GM20000 (cell line): ENCODE measurements around the gene GJB3.

Experiments used
- DNase-seq: peaks from one replicate; pipeline ENCODE4 v3.0.0; 2012; ENCODE audit warnings: low spot score
- TF ChIP-seq, protein P1 (sequence below): IDR thresholded peaks from 2 replicates; pipeline ENCODE4 v1.5.1; 2012; ENCODE audit warnings: mild to moderate bottlenecking, control low read depth; ENCODE audit errors: extremely low read depth, missing control alignments

GJB3 gene

DNA sequence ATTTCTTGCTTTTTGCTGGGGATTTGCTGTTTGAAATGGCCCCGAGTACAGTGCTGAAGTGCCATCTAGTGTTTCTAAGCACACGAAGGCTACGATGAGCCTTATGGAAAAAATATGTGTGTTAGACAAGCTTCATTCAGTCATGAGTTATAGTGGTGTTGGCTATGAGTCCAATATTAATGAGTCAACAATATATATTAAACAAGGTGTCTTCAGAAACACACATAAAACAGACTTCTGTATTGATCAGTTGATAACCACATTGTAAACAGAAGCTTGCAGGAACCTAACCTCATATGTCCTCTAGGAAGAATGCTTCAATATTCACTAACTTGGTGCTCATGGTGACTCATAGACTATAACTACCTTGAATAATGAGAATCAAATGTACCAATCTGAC is 27.9 kb upstream of the GJB3 start:
- DNase-seq: no peak
- TF ChIP-seq, protein P1, sequence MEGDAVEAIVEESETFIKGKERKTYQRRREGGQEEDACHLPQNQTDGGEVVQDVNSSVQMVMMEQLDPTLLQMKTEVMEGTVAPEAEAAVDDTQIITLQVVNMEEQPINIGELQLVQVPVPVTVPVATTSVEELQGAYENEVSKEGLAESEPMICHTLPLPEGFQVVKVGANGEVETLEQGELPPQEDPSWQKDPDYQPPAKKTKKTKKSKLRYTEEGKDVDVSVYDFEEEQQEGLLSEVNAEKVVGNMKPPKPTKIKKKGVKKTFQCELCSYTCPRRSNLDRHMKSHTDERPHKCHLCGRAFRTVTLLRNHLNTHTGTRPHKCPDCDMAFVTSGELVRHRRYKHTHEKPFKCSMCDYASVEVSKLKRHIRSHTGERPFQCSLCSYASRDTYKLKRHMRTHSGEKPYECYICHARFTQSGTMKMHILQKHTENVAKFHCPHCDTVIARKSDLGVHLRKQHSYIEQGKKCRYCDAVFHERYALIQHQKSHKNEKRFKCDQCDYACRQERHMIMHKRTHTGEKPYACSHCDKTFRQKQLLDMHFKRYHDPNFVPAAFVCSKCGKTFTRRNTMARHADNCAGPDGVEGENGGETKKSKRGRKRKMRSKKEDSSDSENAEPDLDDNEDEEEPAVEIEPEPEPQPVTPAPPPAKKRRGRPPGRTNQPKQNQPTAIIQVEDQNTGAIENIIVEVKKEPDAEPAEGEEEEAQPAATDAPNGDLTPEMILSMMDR: no peak

DNA sequence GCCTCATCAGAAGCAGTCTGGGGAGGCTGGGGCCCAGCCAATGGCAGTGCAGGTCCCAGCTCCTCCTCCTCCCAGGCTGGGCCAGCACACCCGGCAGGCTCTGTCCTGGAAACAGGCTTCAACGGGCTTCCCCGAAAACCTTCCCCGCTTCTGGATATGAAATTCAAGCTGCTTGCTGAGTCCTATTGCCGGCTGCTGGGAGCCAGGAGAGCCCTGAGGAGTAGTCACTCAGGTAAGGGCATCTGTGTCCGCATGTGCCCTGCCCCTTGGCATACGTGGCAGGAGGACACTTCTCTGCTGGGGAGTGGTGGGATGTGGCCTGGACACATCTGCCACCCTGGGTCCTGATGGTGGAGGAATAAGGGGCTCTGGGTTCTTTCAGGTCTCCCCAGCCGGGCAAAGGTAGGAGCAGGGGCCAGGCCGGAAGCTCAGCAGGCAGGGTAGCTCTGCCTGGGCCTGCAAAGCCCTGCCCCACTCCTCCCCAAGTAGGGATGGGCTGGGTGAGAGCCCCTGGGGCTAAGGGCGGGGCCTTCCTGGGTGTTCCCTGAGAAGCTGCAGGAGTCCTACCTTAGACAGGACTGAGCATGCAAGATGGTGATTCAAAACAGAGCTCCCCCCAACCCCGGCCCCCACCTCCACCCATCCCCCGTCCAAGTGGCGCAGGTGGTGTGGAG is 25.9 kb upstream of the GJB3 start, which contains the start of gene GJB5:
Gene GJB5, plus strand, starts transcription at position 84 of the 674 bp plus-strand sequence. CDS start 2,284 bp downstream, outside the sequence.
- DNase-seq: no peak
- TF ChIP-seq, protein P1: no peak

DNA sequence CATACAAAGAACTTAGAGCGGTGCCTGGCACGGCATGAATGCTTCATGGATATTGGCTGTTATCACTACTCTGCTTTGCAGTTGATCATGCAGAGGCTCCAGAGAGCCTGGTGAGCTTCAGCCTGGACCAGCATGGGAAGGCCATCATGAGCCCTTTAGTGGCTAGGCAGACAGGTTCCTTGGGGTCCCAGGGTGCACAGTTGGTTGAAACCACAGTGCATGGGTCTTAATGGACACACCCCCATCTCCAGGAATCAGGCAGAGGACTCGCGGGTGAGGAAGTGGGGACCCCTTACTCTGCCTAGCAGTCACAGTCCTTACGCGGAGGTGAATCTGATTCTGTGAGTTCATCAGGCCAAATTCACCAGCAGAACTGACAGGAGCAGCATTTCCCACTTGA is 25.1 kb upstream of the GJB3 start:
- DNase-seq: no peak
- TF ChIP-seq, protein P1: no peak

DNA sequence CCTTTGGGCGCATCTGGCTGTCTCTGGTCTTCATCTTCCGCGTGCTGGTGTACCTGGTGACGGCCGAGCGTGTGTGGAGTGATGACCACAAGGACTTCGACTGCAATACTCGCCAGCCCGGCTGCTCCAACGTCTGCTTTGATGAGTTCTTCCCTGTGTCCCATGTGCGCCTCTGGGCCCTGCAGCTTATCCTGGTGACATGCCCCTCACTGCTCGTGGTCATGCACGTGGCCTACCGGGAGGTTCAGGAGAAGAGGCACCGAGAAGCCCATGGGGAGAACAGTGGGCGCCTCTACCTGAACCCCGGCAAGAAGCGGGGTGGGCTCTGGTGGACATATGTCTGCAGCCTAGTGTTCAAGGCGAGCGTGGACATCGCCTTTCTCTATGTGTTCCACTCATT is 23.6 kb upstream of the GJB3 start:
- TF ChIP-seq, protein P1: no peak
- no peak for DNase-seq

DNA sequence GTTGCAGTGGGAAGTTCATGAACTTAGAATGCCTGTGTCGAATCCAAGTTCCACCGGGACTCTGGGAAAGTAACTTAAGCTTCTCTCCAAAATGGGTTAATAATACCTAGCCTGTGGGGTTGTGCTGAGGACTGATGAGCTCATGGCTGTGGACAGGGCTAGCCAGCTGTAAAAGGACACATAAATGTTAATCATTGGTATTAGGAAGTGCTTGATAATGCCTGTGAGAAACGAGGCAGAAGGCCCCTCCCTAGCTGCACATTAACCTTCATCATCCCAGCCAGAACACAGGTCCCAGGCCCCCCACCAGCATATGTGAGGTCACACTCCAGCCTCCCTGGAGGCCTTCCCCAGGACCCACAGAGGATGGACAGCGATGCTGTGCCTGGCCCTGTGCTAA is 22.3 kb upstream of the GJB3 start:
- DNase-seq: no peak
- TF ChIP-seq, protein P1: no peak

DNA sequence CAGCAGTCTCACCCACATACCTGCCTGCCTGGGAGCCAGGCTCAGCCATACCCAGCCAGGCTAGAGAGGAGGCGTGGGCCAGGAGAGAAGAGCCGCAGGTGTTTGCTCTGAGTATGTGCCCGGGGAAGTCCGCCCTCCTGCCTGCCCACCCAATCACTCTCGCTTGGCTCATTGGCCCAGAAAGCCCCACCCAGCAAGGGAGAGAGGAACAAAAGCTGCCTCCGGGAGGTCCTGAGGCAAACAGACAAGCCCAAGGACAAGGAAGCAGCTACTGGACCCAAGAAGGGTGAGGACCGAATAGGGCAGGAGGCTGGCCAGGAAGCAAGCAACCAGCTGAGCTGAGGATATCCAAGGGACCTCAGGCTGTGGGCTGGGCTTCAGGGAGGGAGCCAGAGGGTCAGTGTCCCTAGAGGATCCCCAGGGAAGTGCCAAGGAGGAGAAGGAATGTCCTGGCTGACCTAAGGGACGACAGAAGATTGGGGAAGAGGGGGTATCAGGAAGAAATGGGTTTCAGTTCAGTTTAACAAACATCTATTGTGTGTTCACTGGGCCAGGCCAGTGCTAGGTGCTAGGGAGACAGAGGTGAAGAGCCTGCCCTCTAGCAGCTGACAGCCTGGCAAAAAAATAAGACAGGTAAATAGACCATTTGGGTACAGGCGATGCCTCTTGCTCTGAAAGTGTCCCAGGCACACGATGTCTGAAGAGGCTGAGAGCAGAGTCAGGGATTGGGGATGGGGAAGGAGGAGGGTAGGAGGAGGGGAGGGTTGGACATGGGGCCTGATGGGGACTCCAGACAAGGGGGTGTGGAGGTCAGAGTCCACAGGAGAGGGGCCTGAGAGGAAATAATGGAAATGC is 21.3 kb upstream of the GJB3 start, which contains the start of gene GJB4:
Gene GJB4, plus strand, starts transcription at position 238 of the 855 bp plus-strand sequence. CDS start 1,515 bp downstream, outside the sequence.
- TF ChIP-seq, protein P1: no peak
- no peak for DNase-seq

DNA sequence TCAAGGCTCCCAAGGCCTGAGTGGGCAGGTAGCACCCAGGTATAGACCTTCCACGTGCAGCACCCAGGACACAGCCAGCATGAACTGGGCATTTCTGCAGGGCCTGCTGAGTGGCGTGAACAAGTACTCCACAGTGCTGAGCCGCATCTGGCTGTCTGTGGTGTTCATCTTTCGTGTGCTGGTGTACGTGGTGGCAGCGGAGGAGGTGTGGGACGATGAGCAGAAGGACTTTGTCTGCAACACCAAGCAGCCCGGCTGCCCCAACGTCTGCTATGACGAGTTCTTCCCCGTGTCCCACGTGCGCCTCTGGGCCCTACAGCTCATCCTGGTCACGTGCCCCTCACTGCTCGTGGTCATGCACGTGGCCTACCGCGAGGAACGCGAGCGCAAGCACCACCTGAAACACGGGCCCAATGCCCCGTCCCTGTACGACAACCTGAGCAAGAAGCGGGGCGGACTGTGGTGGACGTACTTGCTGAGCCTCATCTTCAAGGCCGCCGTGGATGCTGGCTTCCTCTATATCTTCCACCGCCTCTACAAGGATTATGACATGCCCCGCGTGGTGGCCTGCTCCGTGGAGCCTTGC is 19.7 kb upstream of the GJB3 start:
- no peak for DNase-seq
- TF ChIP-seq, protein P1: no peak
